HG02981 (cell line): ENCODE data around the gene MRPL16.

Source experiments
- ATAC-seq: cut with Tn5 transposase; IDR thresholded peaks from one replicate; pipeline ENCODE4 v1.9.1; 2021; ENCODE audit warnings: mild to moderate bottlenecking, moderate library complexity; ENCODE audit not compliant: unreplicated experiment

MRPL16 gene

DNA sequence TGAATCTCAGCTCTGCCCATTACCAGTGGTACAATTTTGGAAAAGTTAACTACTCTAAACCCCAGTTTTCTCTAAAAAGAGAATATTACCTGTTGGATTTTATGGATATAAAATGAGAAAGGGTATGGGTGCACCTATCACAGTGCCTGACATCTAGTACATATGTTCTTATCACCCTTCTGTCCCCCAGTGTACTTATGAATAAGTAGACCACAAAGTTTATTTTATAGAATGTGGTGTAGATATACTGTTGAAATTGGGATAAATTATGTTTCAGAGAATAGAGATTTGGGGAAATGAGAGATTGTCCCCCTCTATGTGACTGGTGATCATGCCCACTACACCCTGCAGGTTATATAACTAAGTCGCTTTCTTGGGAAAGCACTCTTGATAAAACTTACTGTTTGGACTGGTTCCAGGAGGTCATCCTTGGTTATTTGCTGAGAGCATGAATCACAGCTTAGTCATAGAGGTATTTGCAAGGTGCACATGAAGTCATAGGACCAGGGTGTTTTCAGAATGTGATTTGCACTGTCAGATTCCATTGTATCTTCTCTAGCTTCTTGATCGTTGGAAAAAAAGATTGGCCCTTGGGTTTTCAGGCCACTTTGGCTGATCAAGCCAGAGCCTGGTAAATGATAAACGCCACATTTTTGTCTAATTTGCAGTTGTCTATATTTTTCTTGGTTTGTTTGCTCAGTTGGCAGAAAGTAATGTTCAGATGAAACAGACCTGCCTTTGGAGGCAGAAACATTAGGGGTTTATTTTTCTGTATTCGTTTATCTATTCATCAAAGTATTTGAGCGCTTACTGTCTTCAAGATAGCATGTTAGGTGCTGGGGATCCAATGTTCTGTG is 34.1 kb downstream of the MRPL16 start:
- ATAC-seq, result no peak

DNA sequence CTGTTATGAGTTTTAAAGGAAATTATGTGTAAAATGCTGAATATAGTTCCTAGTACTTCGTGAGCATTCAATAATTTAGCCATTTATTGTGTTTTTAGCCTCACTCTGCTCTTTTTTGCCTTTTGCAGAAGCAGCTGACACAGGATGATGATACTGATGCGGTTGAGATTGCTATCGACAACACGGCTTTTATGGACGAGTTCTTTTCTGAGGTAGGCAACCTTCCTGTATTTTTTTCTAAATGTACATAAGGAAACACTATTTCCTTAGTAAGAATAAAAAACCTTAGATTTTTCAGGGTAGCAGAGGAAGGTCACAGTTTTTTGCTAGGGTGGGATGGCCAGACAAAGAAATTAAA is 37.5 kb downstream of the MRPL16 start:
- ATAC-seq, result no peak

DNA sequence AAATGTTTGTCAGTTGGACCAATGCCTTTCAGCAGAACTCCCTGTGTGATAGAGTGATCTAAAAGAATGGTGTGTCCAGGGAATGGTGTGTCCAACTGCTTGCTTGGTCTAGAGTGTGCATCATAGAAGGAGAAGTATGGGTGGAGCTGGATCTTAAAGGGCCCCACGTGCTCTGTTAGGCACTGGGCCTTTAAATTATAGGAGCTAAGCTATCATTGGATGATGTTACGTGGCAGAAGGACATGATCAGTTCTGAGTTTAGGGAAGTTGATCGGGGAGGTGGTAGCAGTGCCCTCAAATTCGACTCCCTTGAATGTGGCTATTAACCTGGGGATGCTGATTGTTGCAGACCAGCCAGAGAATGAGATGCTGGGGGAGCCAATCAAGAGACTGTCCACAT is 39.0 kb downstream of the MRPL16 start:
- no peak for ATAC-seq

GRCh38 chr11:59770869-59771268 is 39.7 kb downstream of the MRPL16 start:
- ATAC-seq, result no peak

DNA sequence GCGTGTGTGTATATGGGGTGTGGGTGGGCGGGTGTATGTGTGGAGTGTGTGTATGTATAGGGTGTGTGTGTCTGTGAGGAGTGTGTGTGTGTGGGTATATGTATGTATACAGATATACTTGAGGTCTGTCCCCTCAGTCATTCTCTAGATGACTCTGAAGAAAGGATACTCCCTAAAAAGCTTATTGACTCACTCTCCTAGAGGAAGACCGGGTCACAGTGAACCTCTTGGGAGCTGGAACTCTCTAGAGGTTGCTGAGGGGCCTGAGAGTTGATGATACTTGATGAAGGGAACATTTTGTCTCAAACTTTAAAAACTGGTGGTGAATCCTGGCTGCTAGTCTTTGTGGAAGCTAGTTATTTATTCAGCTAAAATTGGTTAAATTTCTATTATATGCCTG is 40.3 kb downstream of the MRPL16 start:
- no peak for ATAC-seq

GRCh38 chr11:59769828-59770227 is 40.8 kb downstream of the MRPL16 start:
- ATAC-seq, result no peak

DNA sequence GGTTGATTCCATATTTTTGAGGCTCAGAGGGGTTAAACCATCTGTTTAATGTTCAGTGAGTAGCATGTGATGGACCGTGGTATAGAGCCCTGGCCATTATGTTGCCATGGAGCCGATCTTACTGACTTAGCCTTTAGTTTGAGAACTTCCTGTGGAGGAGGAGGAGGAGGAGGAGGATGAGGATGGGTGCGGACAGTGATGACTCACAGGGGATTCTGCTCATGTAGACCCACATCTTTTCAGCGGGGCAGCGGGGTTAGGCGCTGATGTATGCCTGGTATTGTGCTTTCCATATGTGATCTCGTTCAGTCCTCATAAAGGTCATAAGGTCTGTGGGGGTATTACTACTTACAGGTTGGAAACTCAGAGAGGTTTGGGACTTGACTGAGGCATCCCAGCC is 41.5 kb downstream of the MRPL16 start:
- ATAC-seq, result no peak

DNA sequence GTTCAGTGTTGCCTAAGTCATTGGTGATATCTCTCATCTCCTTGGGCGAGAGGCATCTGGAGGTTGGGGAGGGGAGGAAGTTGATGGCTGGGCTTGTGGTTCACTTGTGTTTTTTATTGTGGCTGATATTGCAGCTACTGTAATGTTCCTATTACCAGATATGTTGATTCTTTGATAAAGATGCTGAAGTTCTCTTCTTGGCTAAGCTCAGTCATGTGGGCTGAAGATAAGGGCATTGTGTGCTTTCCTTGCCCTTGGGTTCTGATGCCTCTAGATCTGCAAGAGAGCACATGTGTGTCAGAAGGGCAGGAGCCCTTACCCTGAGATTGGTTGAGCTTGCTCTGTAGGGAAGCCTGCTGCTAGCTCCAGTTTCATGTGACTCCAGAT is 43.4 kb downstream of the MRPL16 start:
- ATAC-seq, result no peak

DNA sequence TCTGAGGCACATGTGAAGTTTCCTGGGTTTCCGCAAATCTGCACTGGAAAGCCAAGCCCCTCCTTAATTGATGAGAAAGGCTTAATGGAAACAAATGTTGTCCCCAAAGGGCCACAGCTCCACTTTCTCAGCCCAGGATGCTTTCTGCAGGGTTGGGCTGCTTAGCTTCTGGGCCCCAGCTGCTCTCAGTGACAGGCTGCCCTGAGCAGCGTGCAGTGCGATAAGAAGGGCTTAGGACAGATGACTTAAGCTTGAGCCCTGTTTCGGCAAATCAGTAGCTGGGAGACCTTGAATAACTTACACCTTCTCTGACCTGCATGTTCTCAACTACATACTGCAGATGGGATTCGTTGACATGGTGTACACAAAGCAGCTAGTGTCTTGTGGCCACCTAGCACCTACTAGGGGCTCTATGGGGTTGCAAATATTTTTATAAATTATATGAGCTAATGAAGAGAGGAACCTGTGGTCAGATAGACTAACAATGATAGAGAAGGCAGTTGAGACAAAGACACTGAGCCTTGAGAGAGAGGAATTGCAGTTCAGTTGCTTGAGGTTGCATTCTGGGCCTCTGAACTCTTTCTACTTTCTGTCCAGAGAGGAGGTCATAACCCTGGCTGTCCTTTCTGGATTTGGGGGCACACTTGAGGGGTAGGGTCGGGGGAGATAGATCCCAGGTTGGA is 43.9 kb downstream of the MRPL16 start:
- ATAC-seq, result no peak

DNA sequence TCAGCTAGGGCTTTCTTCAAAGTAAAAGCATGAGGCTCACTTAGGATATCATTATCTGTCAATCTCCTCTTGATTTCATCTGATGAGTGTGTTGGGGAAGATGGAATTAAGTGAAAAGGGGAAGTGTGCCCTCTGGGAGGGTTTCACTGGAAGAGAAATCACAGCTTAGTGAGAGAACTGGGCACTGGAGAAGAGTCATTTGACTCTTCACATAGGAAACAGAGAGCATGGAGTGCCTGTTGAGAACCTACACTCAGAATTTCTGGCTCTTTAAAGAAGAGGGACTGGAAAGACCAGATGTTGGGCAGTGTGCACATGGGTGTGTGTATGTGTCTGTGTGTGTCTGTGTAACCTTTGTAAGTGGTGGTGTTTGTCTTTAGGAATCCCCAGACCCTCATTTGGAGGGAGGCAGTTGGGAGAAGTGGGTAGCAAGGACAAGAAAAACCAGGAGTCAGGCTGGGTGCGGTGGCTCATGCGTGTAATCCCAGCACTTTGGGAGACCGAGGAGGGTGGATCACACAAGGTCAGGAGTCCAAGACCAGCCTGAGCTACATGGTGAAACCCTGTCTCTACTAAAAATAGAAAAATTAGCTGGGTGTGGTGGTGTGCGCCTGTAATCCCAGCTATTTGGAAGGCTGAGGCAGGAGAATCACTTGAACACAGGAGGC is 45.4 kb downstream of the MRPL16 start:
- ATAC-seq, result no peak

DNA sequence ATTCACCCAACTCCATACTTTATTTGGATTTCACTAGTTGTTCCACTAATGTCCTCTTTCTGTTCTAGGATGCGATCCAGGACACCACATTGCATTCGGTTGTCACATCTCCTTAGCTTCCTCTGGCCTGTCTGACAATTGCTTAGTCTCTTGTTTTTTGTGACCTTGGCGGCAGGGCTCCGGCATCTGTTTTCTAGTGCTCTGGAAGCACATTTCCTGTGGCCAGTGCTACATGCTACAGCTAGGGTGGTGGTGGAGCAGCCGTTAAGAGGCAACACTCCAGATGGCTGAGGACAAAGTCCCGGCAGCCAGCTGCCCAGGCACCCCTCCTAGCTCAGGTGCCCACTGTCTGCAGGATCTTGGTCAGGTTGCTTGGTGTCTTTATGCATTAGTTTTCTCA is 48.6 kb downstream of the MRPL16 start:
- no peak for ATAC-seq

DNA sequence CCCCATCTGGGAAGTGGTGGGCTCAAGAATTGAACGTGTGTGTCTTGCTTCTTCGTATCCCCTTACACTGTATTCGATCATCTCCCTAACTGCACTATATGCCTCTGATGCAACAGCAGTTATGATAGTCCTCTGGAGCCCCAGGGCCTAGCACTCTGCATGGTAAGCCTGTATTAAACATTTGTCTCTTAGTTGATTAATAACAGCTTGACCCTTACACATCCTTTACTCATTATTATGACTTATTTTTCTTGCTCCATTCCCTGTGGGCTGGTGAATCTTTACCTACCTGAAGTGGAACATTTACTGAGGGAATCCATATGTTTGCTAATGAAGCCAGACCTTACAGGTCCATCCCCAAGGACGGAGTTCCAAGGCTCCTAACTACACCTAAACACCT is 49.8 kb downstream of the MRPL16 start:
- no peak for ATAC-seq

DNA sequence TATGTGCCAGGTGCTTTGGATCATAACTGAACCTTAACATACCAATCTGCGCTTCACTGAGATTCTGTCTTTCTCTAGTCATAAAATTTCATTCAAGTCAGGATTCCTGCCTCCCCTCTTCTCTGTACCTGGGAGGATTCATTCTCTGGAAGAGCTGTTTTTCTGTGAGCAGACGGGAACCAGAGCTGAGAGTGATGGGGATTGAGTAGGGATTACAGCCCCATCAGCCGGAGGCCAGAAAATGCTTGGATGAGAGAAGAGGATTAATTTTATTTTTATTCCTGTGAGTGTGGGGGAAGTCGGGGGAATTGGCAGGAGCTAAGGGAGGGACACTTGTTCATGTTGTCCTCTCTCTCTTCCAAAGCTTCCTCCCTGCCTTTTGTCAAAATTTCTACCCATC is 50.7 kb downstream of the MRPL16 start:
- ATAC-seq, result no peak

GRCh38 chr11:59758401-59759037 is 52.1 kb downstream of the MRPL16 start:
- no peak for ATAC-seq

- no peak for ATAC-seq
These were observed 53.7 kb downstream of the MRPL16 start for GRCh38 chr11:59756845-59757244.

DNA sequence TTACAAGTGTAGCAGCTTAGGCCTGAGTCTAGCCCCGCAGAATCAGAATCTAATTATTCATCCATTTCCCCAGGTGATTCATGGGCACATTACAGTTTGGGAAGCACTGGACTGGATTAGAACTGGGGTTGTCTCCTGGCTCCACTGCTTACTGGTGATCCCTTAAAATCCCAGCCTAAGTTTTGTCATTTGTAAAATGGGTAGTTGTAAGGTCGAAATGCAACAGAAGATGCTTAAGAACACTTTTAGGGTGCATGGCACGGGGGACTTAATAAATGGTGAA is 54.1 kb downstream of the MRPL16 start:
- ATAC-seq, result no peak
